H9 (cell line): ENCODE results near the gene NCCRP1. TPM values are rescaled to one million over a fixed set of nuclear protein-coding genes. Genes with fewer than 3 reads are reported as not detected.

Source experiments
- DNase-seq: peaks from one replicate; pipeline ENCODE4 v3.0.0-alpha.2; 2017
- H2AFZ ChIP-seq: one replicate; pipeline ENCODE4 v1.6.1; 2013; ENCODE audit warnings: mild to moderate bottlenecking, low read length, control low read depth, moderate library complexity
- H2AK5ac ChIP-seq: 2 replicates; pipeline ENCODE4 v1.6.1; 2013; ENCODE audit warnings: low read length, control low read depth, mixed read lengths; ENCODE audit not compliant: insufficient read length
- H2BK120ac ChIP-seq: one replicate; pipeline ENCODE4 v1.6.1; 2013; ENCODE audit warnings: low read depth, mild to moderate bottlenecking, low read length, control low read depth, inconsistent platforms; ENCODE audit not compliant: poor library complexity, severe bottlenecking
- H2BK12ac ChIP-seq: 2 replicates; pipeline ENCODE4 v1.6.1; 2013; ENCODE audit warnings: low read length, control low read depth, mixed read lengths, low read depth; ENCODE audit not compliant: insufficient read length
- H2BK15ac ChIP-seq: 2 replicates; pipeline ENCODE4 v1.6.1; 2013; ENCODE audit warnings: low read depth, low read length, control low read depth
- H2BK20ac ChIP-seq: one replicate; pipeline ENCODE4 v1.6.1; 2013; ENCODE audit warnings: low read depth, mild to moderate bottlenecking, low read length, control low read depth, inconsistent platforms; ENCODE audit not compliant: poor library complexity, severe bottlenecking
- H2BK5ac ChIP-seq: 2 replicates; pipeline ENCODE4 v1.6.1; 2013; ENCODE audit warnings: low read length, control low read depth, mixed read lengths; ENCODE audit not compliant: insufficient read length
- H3K14ac ChIP-seq: 2 replicates; pipeline ENCODE4 v1.6.1; 2013; ENCODE audit warnings: low read length, control low read depth; ENCODE audit not compliant: insufficient read depth
- H3K18ac ChIP-seq: 2 replicates; pipeline ENCODE4 v1.6.1; 2013; ENCODE audit warnings: low read depth, mild to moderate bottlenecking, mixed read lengths, low read length, control low read depth; ENCODE audit not compliant: insufficient read length
- H3K23ac ChIP-seq: 2 replicates; pipeline ENCODE4 v1.6.1; 2013; ENCODE audit warnings: low read length, control low read depth, mixed read lengths, low read depth; ENCODE audit not compliant: insufficient read length
- H3K23me2 ChIP-seq: 2 replicates; pipeline ENCODE4 v1.6.1; 2013; ENCODE audit warnings: low read depth, mild to moderate bottlenecking, mixed read lengths, low read length, control low read depth; ENCODE audit not compliant: insufficient read length, poor library complexity, severe bottlenecking
- H3K27ac ChIP-seq: 2 replicates; pipeline ENCODE4 v1.5.1; 2013; ENCODE audit warnings: low read length, control low read depth, mixed read lengths, low read depth; ENCODE audit not compliant: insufficient read length
- H3K27me3 ChIP-seq: 2 replicates; pipeline ENCODE4 v1.6.1; 2013; ENCODE audit warnings: low read length, control low read depth, inconsistent platforms; ENCODE audit not compliant: insufficient read depth
- H3K4ac ChIP-seq: 2 replicates; pipeline ENCODE4 v1.6.1; 2013; ENCODE audit warnings: low read depth, mild to moderate bottlenecking, control low read depth, inconsistent platforms, low read length, moderate library complexity
- H3K4me1 ChIP-seq: 2 replicates; pipeline ENCODE4 v1.6.1; 2013; ENCODE audit warnings: low read length, control low read depth, inconsistent platforms; ENCODE audit not compliant: insufficient read depth
- H3K4me2 ChIP-seq: 2 replicates; pipeline ENCODE4 v1.6.1; 2013; ENCODE audit warnings: low read length, control low read depth, mixed read lengths; ENCODE audit not compliant: insufficient read length, insufficient read depth
- H3K56ac ChIP-seq: 2 replicates; pipeline ENCODE4 v1.6.1; 2013; ENCODE audit warnings: low read depth, mild to moderate bottlenecking, mixed read lengths, low read length, control low read depth; ENCODE audit not compliant: insufficient read length
- H3K79me1 ChIP-seq: 2 replicates; pipeline ENCODE4 v1.6.1; 2013; ENCODE audit warnings: low read depth, mild to moderate bottlenecking, moderate library complexity, low read length, control low read depth, inconsistent platforms; ENCODE audit not compliant: insufficient read depth, poor library complexity, severe bottlenecking
- H3K79me2 ChIP-seq: 2 replicates; pipeline ENCODE4 v1.6.1; 2013; ENCODE audit warnings: low read length, control low read depth, inconsistent platforms; ENCODE audit not compliant: insufficient read depth
- H3K9ac ChIP-seq: 2 replicates; pipeline ENCODE4 v1.6.1; 2013; ENCODE audit warnings: low read length, control low read depth, mixed read lengths; ENCODE audit not compliant: insufficient read length; ENCODE audit errors: extremely low read depth
- H3K9me3 ChIP-seq: one replicate; pipeline ENCODE4 v1.6.1; 2013; ENCODE audit warnings: low read depth, low read length, inconsistent platforms; ENCODE audit not compliant: control insufficient read depth
- H3T11ph ChIP-seq: one replicate; pipeline ENCODE4 v1.6.1; 2013; ENCODE audit warnings: mild to moderate bottlenecking, low read length, control low read depth, inconsistent platforms
- H4K20me1 ChIP-seq: one replicate; pipeline ENCODE4 v1.6.1; 2013; ENCODE audit not compliant: control insufficient read depth, insufficient read length, insufficient read depth
- H4K5ac ChIP-seq: 2 replicates; pipeline ENCODE4 v1.6.1; 2013; ENCODE audit warnings: low read depth, mild to moderate bottlenecking, mixed read lengths, low read length, control low read depth; ENCODE audit not compliant: insufficient read length
- H4K8ac ChIP-seq: replicated peaks from 2 replicates; pipeline ENCODE4 v1.6.1; 2013; ENCODE audit warnings: low read length, control low read depth, mixed read lengths, low read depth; ENCODE audit not compliant: insufficient read length
- H4K91ac ChIP-seq: 2 replicates; pipeline ENCODE4 v1.6.1; 2013; ENCODE audit warnings: low read depth, mild to moderate bottlenecking, moderate library complexity, mixed read lengths, low read length, control low read depth; ENCODE audit not compliant: insufficient read length
- H3K27ac Mint-ChIP-seq, 3 experiments: 2 replicates in 2 of 3; 3 replicates in 1 of 3; pipeline ENCODE4 v1.8.0; 2020 to 2021; ENCODE audit warnings: mixed read lengths in 3 of 3, mild to moderate bottlenecking in 1 of 3, moderate library complexity in 1 of 3
- H3K27me3 Mint-ChIP-seq: 2 replicates; pipeline ENCODE4 v1.8.0; 2021; ENCODE audit warnings: low read depth, mild to moderate bottlenecking, moderate library complexity, mixed read lengths
- H3K36me3 Mint-ChIP-seq, 3 experiments: 2 replicates in 2 of 3; 3 replicates in 1 of 3; pipeline ENCODE4 v1.8.0; 2020 to 2021; ENCODE audit warnings: low read depth in 3 of 3, mixed read lengths in 3 of 3; ENCODE audit not compliant: insufficient read depth in 1 of 3
- H3K4me1 Mint-ChIP-seq, 2 experiments: 2 replicates each; pipeline ENCODE4 v1.8.0; 2020; ENCODE audit warnings: mixed read lengths in 2 of 2
- H3K4me3 Mint-ChIP-seq, 2 experiments: 2 replicates in 1 of 2; 3 replicates in 1 of 2; pipeline ENCODE4 v1.8.0; 2020 to 2021; ENCODE audit warnings: mild to moderate bottlenecking in 2 of 2, mixed read lengths in 2 of 2, moderate library complexity in 1 of 2
- H3K9me3 Mint-ChIP-seq, 2 experiments: 2 replicates in 1 of 2; 3 replicates in 1 of 2; pipeline ENCODE4 v1.8.0; 2020; ENCODE audit warnings: mild to moderate bottlenecking in 2 of 2, mixed read lengths in 2 of 2, moderate library complexity in 1 of 2
- WGBS: extraction: QIAGEN DNeasy Blood & Tissue Kit; methylation state at CpG from one replicate; pipeline ENCODE4 v1.1.7; 2013; ENCODE audit warnings: missing lambda C conversion rate, low lambda C conversion rate, mixed read lengths; ENCODE audit not compliant: insufficient read length; ENCODE audit errors: extremely low coverage; 5-methylcytosine and 5-hydroxymethylcytosine counted together
- total RNA-seq: library from RNA; stranded (reverse); gene quantifications from 2 replicates; pipeline ENCODE4 v1.2.1, GENCODE V29; 2021
- TF ChIP-seq, protein P1 (sequence below): fragments of 200-600 bp; sonication (generic); conservative IDR thresholded peaks from 3 replicates; pipeline ENCODE4 v1.8.0; 2021; ENCODE audit warnings: antibody characterized with exemption, mild to moderate bottlenecking

Gene NCCRP1
- total RNA-seq, 1 experiment from 2014 or later: 1.9 TPM

DNA sequence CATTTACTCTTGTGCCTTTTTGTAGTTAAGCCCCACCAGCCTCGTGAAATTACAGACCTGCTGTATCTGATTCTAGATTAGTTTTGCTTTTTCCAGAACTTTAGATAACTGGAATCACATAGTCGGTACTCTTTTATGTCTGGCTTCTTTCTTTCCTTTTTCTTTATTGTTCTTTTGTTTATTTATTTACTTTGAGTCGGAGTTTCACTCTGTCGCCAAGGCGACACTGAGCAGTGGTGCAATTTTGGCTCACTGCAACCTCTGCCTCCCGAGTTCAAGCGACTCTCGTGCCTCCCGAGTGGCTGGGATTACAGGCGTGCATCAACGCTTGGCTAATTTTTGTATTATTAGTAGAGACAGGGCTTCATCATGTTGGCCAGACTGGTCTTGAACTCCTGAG lies 6.0 kb upstream of the NCCRP1 start:
- Histone ChIP-seq H3K27ac (no peak overlapping the region), H4K91ac (no peak overlapping the region), H2BK5ac (no peak overlapping the region), H3K79me2 (no peaks in the 10 kb centered on the region), H3K79me1 (no peaks in the 10 kb centered on the region), H3K4me1 (no peaks in the 10 kb centered on the region), H3K4ac (no peak overlapping the region), H3K27me3 (no peaks in the 10 kb centered on the region), H4K5ac (no peak overlapping the region), H2BK15ac (no peak overlapping the region), H2AK5ac (no peak overlapping the region), H3K14ac (no peak overlapping the region), H3K56ac (no peak overlapping the region), H2BK120ac (no peak overlapping the region), H3K9me3 (no peaks in the 10 kb centered on the region), H3K4me2 (no peak overlapping the region), H4K20me1 (no peaks in the 10 kb centered on the region), H3K9ac (no peak overlapping the region), H3K23ac (no peak overlapping the region), H2BK20ac (no peak overlapping the region), H2AFZ (no peak overlapping the region), H3K18ac (no peak overlapping the region), H3T11ph (no peak overlapping the region), H3K23me2 (no peaks in the 10 kb centered on the region), H2BK12ac (no peak overlapping the region), H4K8ac (no peak overlapping the region)
- Mint-ChIP-seq H3K27me3 (peaks cover 32% of the 10 kb centered on the region), H3K27ac (no peak overlapping the region), H3K9me3 (no peaks in the 10 kb centered on the region; a peak in 1 of 5 replicates), H3K36me3 (no peaks in the 10 kb centered on the region), H3K4me3 (no peak overlapping the region), H3K4me1 (peaks cover 8 to 32% of the 10 kb centered on the region in 2 experiments)
- TF ChIP-seq, protein P1, sequence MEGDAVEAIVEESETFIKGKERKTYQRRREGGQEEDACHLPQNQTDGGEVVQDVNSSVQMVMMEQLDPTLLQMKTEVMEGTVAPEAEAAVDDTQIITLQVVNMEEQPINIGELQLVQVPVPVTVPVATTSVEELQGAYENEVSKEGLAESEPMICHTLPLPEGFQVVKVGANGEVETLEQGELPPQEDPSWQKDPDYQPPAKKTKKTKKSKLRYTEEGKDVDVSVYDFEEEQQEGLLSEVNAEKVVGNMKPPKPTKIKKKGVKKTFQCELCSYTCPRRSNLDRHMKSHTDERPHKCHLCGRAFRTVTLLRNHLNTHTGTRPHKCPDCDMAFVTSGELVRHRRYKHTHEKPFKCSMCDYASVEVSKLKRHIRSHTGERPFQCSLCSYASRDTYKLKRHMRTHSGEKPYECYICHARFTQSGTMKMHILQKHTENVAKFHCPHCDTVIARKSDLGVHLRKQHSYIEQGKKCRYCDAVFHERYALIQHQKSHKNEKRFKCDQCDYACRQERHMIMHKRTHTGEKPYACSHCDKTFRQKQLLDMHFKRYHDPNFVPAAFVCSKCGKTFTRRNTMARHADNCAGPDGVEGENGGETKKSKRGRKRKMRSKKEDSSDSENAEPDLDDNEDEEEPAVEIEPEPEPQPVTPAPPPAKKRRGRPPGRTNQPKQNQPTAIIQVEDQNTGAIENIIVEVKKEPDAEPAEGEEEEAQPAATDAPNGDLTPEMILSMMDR: no peak
- no CpG with 5 or more reads among the region's 11 CpGs for WGBS
- DNase-seq: no peak
